Right atrium auricular region (tissue), 2 donors: ENCODE measurements around the gene CIB4. TPM values are rescaled to one million over a fixed set of nuclear protein-coding genes. Genes with fewer than 3 reads are reported as not detected.

Experiments used
- DNase-seq: peaks from one replicate; pipeline ENCODE4 v3.0.0-alpha.2; 2019; ENCODE audit warnings: low spot score
- H3K27ac ChIP-seq, 2 donors: fragments of 200-600 bp; sonication (generic); 1 replicate in 1 of 2; 2 replicates in 1 of 2; pipeline ENCODE4 v1.5.1; 2016 to 2019
- H3K27me3 ChIP-seq, 2 donors: fragments of 200-600 bp; sonication (generic); one replicate each; pipeline versions ENCODE4 v1.5.1 to v1.6.0; 2017 to 2019
- H3K36me3 ChIP-seq: fragments of 200-600 bp; sonication (generic); one replicate; pipeline ENCODE4 v1.5.1; 2016
- H3K4me1 ChIP-seq, 2 donors: fragments of 200-600 bp; sonication (generic); one replicate each; pipeline versions ENCODE4 v1.5.1 to v1.6.0; 2017 to 2019
- H3K4me3 ChIP-seq, 2 donors: fragments of 200-600 bp; sonication (generic); 1 replicate in 1 of 2; 2 replicates in 1 of 2; pipeline ENCODE4 v1.5.1; 2017 to 2019; ENCODE audit warnings: mild to moderate bottlenecking in 1 of 2, moderate library complexity in 1 of 2
- H3K9me3 ChIP-seq, 2 donors: fragments of 200-600 bp; sonication (generic); one replicate each; pipeline ENCODE4 v1.5.1; 2019
- CTCF ChIP-seq, 2 donors: fragments of 200-600 bp; sonication (generic); IDR thresholded peaks; one replicate each; pipeline ENCODE4 v1.5.1; 2019; ENCODE audit warnings: antibody characterized with exemption in 2 of 2
- total RNA-seq, 2 donors: library from RNA; depleted of rRNA; stranded (reverse); fragments of >200 nt; gene quantifications; one replicate each; pipeline ENCODE4 v1.1.0, GENCODE V29; 2016

CIB4 gene
- total RNA-seq, 2 donors from 2014 or later: not detected

- no peak overlapping the region for H3K4me3 ChIP-seq
- no peaks in the 10 kb centered on the region for H3K9me3 ChIP-seq
- no peaks in the 10 kb centered on the region for H3K4me1 ChIP-seq
- no peak overlapping the region for H3K27ac ChIP-seq
- no peak for TF ChIP-seq CTCF (IDR thresholded peaks at IDR 0.05)
- no peak for DNase-seq
- no peaks in the 10 kb centered on the region for H3K36me3 ChIP-seq
- H3K27me3 ChIP-seq: no peaks in the 10 kb centered on the region
Observed at GRCh38 chr2:26645762-26646161, 4.6 kb upstream of the CIB4 start.

- no peak for TF ChIP-seq CTCF (IDR thresholded peaks at IDR 0.05)
- no peaks in the 10 kb centered on the region for H3K9me3 ChIP-seq
- no peak overlapping the region for H3K4me3 ChIP-seq
- H3K4me1 ChIP-seq: no peaks in the 10 kb centered on the region
- DNase-seq: no peak
- no peaks in the 10 kb centered on the region for H3K27me3 ChIP-seq
- H3K36me3 ChIP-seq: no peaks in the 10 kb centered on the region
- H3K27ac ChIP-seq: no peak overlapping the region
Observed at GRCh38 chr2:26644188-26644835, 3.1 kb upstream of the CIB4 start.

- Histone ChIP-seq H3K36me3 (no peaks in the 10 kb centered on the region), H3K4me3 (no peak overlapping the region), H3K27ac (no peak overlapping the region), H3K9me3 (no peaks in the 10 kb centered on the region), H3K4me1 (no peaks in the 10 kb centered on the region), H3K27me3 (no peaks in the 10 kb centered on the region)
- no peak for DNase-seq
- TF ChIP-seq CTCF (IDR thresholded peaks at IDR 0.05): no peak
Observed at GRCh38 chr2:26642429-26642828, 1.3 kb upstream of the CIB4 start.

GRCh38 chr2:26640331-26640745, 828 bp downstream of the CIB4 start:
- H3K4me3 ChIP-seq: no peak overlapping the region
- H3K27me3 ChIP-seq: no peaks in the 10 kb centered on the region
- TF ChIP-seq CTCF (IDR thresholded peaks at IDR 0.05): no peak
- DNase-seq: no peak
- no peaks in the 10 kb centered on the region for H3K9me3 ChIP-seq
- no peaks in the 10 kb centered on the region for H3K4me1 ChIP-seq
- H3K36me3 ChIP-seq: no peaks in the 10 kb centered on the region
- H3K27ac ChIP-seq: no peak overlapping the region

- DNase-seq: no peak
- H3K4me1 ChIP-seq: no peaks in the 10 kb centered on the region
- no peak overlapping the region for H3K27ac ChIP-seq
- no peak overlapping the region for H3K4me3 ChIP-seq
- no peaks in the 10 kb centered on the region for H3K9me3 ChIP-seq
- no peaks in the 10 kb centered on the region for H3K27me3 ChIP-seq
- H3K36me3 ChIP-seq: no peaks in the 10 kb centered on the region
- TF ChIP-seq CTCF (IDR thresholded peaks at IDR 0.05): no peak
Observed at GRCh38 chr2:26639685-26640243, 1.4 kb downstream of the CIB4 start.
